GM12878 (cell line): ENCODE measurements around the gene PALLD. TPM values are rescaled to one million over a fixed set of nuclear protein-coding genes. Genes with fewer than 3 reads are reported as not detected.

Source experiments
- ATAC-seq: fragments of 200-7000 bp; cut with Tn5 transposase; 3 replicates; pipeline ENCODE4 v1.9.1; 2020; ENCODE audit warnings: mild to moderate bottlenecking, moderate library complexity
- BruUV-seq: library from RNA; stranded (reverse); fragments of 400-500 nt; replicated peaks from 2 replicates; lab custom pipeline; 2021; lab: Mats Ljungman, UMichigan
- CTCF ChIA-PET: fragments of 300-600 bp; sonication (Branson Sonifier 250); formaldehyde crosslinking; extraction: SDS; loops from one replicate; lab custom pipeline; 2021; ENCODE audit warnings: inconsistent platforms; lab: Yijun Ruan, JAX
- POLR2A ChIA-PET: fragments of 350-600 bp; formaldehyde crosslinking; extraction: SDS; loops from one replicate; lab custom pipeline; 2021; ENCODE audit warnings: inconsistent platforms; lab: Charles Lee
- RAD21 ChIA-PET: fragments of 300-600 bp; sonication (Branson Sonifier 250); formaldehyde crosslinking; loops from one replicate; lab custom pipeline; 2023; ENCODE audit warnings: antibody characterized with exemption; ENCODE audit not compliant: unreplicated experiment; lab: Charles Lee
- SMC1A ChIA-PET: fragments of 300-600 bp; sonication (Branson Sonifier 250); formaldehyde crosslinking; loops from one replicate; lab custom pipeline; 2023; ENCODE audit not compliant: unreplicated experiment, uncharacterized antibody; lab: Charles Lee
- DNase-seq: peaks from one replicate; pipeline ENCODE4 v3.0.0-alpha.2; 2011; ENCODE audit warnings: low read depth, low spot score
- FAIRE-seq: peaks from 3 replicates; lab custom pipeline; 2011; peaks lifted over from hg19 to GRCh38; lab: Jason Lieb, UNC
- H2AFZ ChIP-seq: 2 replicates; pipeline ENCODE4 v1.6.0; 2011; ENCODE audit warnings: low read depth, low read length, control low read depth; ENCODE audit not compliant: control insufficient read depth
- H3K27ac ChIP-seq: 2 replicates; pipeline ENCODE4 v1.5.1; 2011; ENCODE audit warnings: control low read depth; ENCODE audit not compliant: control insufficient read depth, insufficient read depth
- H3K27me3 ChIP-seq, 2 experiments: replicated peaks in 1 of 2; 2 replicates each; pipeline versions ENCODE4 v1.6.0 to v1.6.1; 2011; ENCODE audit warnings: low read length in 1 of 2; ENCODE audit not compliant: control insufficient read depth in 2 of 2, insufficient read depth in 2 of 2
- H3K36me3 ChIP-seq, 2 experiments: 2 replicates each; pipeline ENCODE4 v1.5.1; 2011; ENCODE audit warnings: low read length in 1 of 2; ENCODE audit not compliant: control insufficient read depth in 2 of 2, insufficient read depth in 2 of 2
- H3K4me1 ChIP-seq: 2 replicates; pipeline ENCODE4 v1.6.1; 2011; ENCODE audit warnings: mild to moderate bottlenecking, low read length, moderate library complexity, mixed read lengths; ENCODE audit not compliant: control insufficient read depth, insufficient read depth
- H3K4me2 ChIP-seq: 2 replicates; pipeline ENCODE4 v1.6.0; 2011; ENCODE audit warnings: control low read depth; ENCODE audit not compliant: control insufficient read depth, insufficient read depth
- H3K4me3 ChIP-seq: fragments of 200-600 bp; sonication (generic); 2 replicates; pipeline ENCODE4 v1.5.1; 2016
- H3K79me2 ChIP-seq: 2 replicates; pipeline ENCODE4 v1.6.0; 2011; ENCODE audit warnings: low read length; ENCODE audit not compliant: control insufficient read depth, insufficient read depth
- H3K9ac ChIP-seq: 2 replicates; pipeline ENCODE4 v1.8.0; 2011; ENCODE audit warnings: low read length, control low read depth, mixed read lengths; ENCODE audit not compliant: control insufficient read depth, insufficient read depth
- H3K9me3 ChIP-seq: replicated peaks from 3 replicates; pipeline ENCODE4 v1.5.1; 2011; ENCODE audit warnings: mild to moderate bottlenecking, low read length; ENCODE audit not compliant: control insufficient read depth, insufficient read depth
- H4K20me1 ChIP-seq: 2 replicates; pipeline ENCODE4 v1.6.0; 2011; ENCODE audit not compliant: control insufficient read depth, insufficient read depth
- BCL11A ChIP-seq: IDR thresholded peaks from 2 replicates; pipeline ENCODE4 v1.6.1; 2011; ENCODE audit warnings: low read depth, low read length
- CBFB ChIP-seq: IDR thresholded peaks from 2 replicates; pipeline ENCODE4 v1.6.1; 2016; ENCODE audit warnings: antibody characterized with exemption, low read depth
- CHD4 ChIP-seq: fragments of 200-600 bp; sonication (generic); IDR thresholded peaks from 2 replicates; pipeline ENCODE4 v1.6.1; 2016; ENCODE audit warnings: mild to moderate bottlenecking
- EZH2 ChIP-seq: IDR thresholded peaks from 2 replicates; pipeline ENCODE4 v1.6.1; 2012; ENCODE audit warnings: low read depth, mild to moderate bottlenecking, control low read depth, inconsistent platforms, low read length, borderline replicate concordance; ENCODE audit not compliant: control insufficient read depth
- HCFC1 ChIP-seq: fragments of 150-350 bp; IDR thresholded peaks from 2 replicates; pipeline ENCODE4 v1.6.1; 2014; ENCODE audit warnings: low read length
- HDAC6 ChIP-seq: fragments of 200-600 bp; sonication (generic); IDR thresholded peaks from one replicate; pipeline ENCODE4 v1.8.0; 2017; ENCODE audit warnings: antibody characterized with exemption; ENCODE audit not compliant: unreplicated experiment
- RAD51 ChIP-seq: fragments of 450-650 bp; IDR thresholded peaks from 2 replicates; pipeline ENCODE4 v1.6.1; 2016; ENCODE audit warnings: moderate library complexity, mild to moderate bottlenecking, inconsistent platforms
- SMAD5 ChIP-seq: IDR thresholded peaks from 2 replicates; pipeline ENCODE4 v1.6.1; 2016; ENCODE audit warnings: antibody characterized with exemption, low read depth
- ZBED1 ChIP-seq: IDR thresholded peaks from 2 replicates; pipeline ENCODE4 v1.6.1; 2016; ENCODE audit warnings: borderline replicate concordance
- WGBS: methylation state at CpG from one replicate; pipeline ENCODE4 v1.1.6; 2016; ENCODE audit warnings: low lambda C conversion rate; ENCODE audit not compliant: insufficient replicate concordance, insufficient coverage; ENCODE audit errors: missing lambda C conversion rate; 5-methylcytosine and 5-hydroxymethylcytosine counted together
- in situ Hi-C: fragments of 300-500 bp; cut with MboI; formaldehyde crosslinking; loops from 9 replicates; pipeline ENCODE4 v1.14.3; 2018; ENCODE audit warnings: mixed read lengths
- intact Hi-C: fragments of 100-400 bp; cut with micrococcal nuclease; formaldehyde crosslinking; loops from one replicate; pipeline ENCODE4 v1.14.2; 2022; ENCODE audit not compliant: unreplicated experiment
- polyA plus RNA-seq, 11 experiments: library from polyadenylated mRNA; depleted of rRNA in 4 of 11; unstranded in 6 of 11; stranded (reverse) in 5 of 11; fragments of >200 nt; fragmentation: Nextera tagmentation in 4 of 11; fragmentation: Illumina TruSeq in 1 of 11; extraction: Ambion mirVana in 4 of 11; extraction: Trizol in 1 of 11; gene quantifications; 1 replicate in 1 of 11; 2 replicates in 10 of 11; pipeline versions ENCODE4 v1.2.1 to v1.2.3, GENCODE V29; 2011 to 2016; ENCODE audit warnings: inconsistent platforms in 2 of 11, missing spikeins in 2 of 11, low read depth in 1 of 11
- total RNA-seq, 4 experiments: library from RNA; depleted of rRNA in 3 of 4; stranded (reverse); fragments of >200 nt in 3 of 4; fragmentation: Illumina TruSeq in 1 of 4; extraction: Trizol in 1 of 4; gene quantifications; 2 replicates each; pipeline versions ENCODE4 v1.2.1 to v1.2.3, GENCODE V29; 2013 to 2021
- TF ChIP-seq, protein P1 (sequence below): IDR thresholded peaks from 2 replicates; pipeline ENCODE4 v1.6.1; 2012; ENCODE audit warnings: improper control_type of control experiment, low read depth, low read length; ENCODE audit not compliant: insufficient replicate concordance
- TF ChIP-seq, protein P2 (sequence below): fragments of 450-650 bp; IDR thresholded peaks from 2 replicates; pipeline ENCODE4 v1.6.1; 2017; ENCODE audit warnings: mild to moderate bottlenecking
- TF ChIP-seq, protein P3 (sequence below): IDR thresholded peaks from 2 replicates; pipeline ENCODE4 v1.6.1; 2012; ENCODE audit warnings: low read depth, low read length, improper control_type of control experiment
- TF ChIP-seq, protein P4 (sequence below): fragments of 450-650 bp; IDR thresholded peaks from 2 replicates; pipeline ENCODE4 v1.6.1; 2017; ENCODE audit warnings: borderline replicate concordance

Gene PALLD
- total and polyA plus RNA-seq, 10 of the 15 experiments (the other 5 are each of a cell fraction or from before 2014, with no cell fraction given) = 1.0 to 7.7 (median 1.7) TPM

DNA sequence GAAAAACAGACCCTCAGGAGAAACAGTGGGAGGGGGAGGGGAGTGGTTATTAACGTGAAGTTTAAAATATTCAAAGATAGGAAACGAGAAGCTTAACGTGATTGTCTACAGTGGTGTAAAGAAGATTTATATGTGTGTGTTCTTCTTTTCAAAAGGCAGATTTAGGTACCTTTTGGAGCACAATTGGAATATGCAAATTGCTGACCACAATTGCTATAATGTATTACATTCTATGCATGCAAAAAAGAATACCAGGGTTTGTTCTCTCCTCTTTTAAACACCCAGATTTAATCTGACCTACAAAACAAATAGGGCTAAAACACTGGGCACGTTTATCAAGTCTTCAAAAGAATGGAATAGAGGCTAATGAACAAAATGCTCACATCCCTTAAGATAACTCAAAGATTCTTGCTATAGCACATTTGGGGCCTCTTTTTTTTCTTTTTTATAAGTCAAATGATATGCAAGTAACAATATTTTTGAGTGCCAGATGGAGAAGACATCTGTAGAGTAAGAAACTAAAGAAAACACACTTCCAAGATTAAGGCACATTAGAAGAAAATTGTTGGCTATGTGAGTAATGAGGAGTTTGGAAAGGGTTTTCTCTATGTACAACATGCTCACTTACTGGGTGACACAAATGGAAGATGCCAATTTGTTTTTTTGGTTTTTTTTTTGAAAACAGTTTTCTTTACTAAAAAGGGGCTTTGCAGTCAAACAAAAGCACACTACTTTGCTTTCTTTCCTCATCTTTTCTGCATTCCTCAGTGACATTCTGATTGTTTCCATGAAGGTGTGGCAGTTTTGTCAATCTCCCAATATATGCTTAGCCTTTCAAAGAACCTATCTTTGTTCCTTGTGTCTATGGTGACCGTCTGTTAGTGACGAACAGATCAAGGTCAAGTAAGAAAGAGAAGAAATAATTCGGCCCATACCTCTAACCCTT lies 240.3 kb downstream of the PALLD start:
- Histone ChIP-seq H3K9ac (no peak overlapping the region), H3K27ac (no peak overlapping the region), H3K27me3 (no peaks in the 10 kb centered on the region), H3K4me1 (no peaks in the 10 kb centered on the region), H3K79me2 (no peaks in the 10 kb centered on the region), H3K4me2 (no peak overlapping the region), H2AFZ (no peak overlapping the region), H3K9me3 (no peaks in the 10 kb centered on the region), H4K20me1 (no peaks in the 10 kb centered on the region), H3K4me3 (no peak overlapping the region), H3K36me3 (no peaks in the 10 kb centered on the region)
- ChIA-PET RAD21 (interaction anchor here (1.4 kb wide), 1 partner anchor 26 kb away, joined by 6 read pairs; no protein-coding TSS in a partner anchor), SMC1A (interaction anchor here (0.9 to 5.6 kb wide), 4 partner anchors 9 to 178 kb away, joined by 3 to 42 read pairs (median 4); no protein-coding TSS in a partner anchor), CTCF (interaction anchor here (1.5 to 6.5 kb wide), 3 partner anchors 10 to 79 kb away, joined by 3 to 32 read pairs (median 7); no protein-coding TSS in a partner anchor), POLR2A (interaction anchor here (0.6 kb wide), 1 partner anchor 184 kb away, joined by 3 read pairs; no protein-coding TSS in a partner anchor)
- intact Hi-C loops (no loop called here), in situ Hi-C loops (no loop called here)
- FAIRE-seq = no peak
- ATAC-seq = no peak
- WGBS = 7% methylated on average over 7 of the region's 7 CpGs
- DNase-seq = no peak
- BruUV-seq = no TSS peak
- TF ChIP-seq EZH2 (no peak), CHD4 (no peak), BCL11A (no peak), ZBED1 (no peak), HDAC6 (no peak), HCFC1 (no peak), CBFB (no peak), RAD51 (no peak), SMAD5 (no peak)
- TF ChIP-seq, protein P1, sequence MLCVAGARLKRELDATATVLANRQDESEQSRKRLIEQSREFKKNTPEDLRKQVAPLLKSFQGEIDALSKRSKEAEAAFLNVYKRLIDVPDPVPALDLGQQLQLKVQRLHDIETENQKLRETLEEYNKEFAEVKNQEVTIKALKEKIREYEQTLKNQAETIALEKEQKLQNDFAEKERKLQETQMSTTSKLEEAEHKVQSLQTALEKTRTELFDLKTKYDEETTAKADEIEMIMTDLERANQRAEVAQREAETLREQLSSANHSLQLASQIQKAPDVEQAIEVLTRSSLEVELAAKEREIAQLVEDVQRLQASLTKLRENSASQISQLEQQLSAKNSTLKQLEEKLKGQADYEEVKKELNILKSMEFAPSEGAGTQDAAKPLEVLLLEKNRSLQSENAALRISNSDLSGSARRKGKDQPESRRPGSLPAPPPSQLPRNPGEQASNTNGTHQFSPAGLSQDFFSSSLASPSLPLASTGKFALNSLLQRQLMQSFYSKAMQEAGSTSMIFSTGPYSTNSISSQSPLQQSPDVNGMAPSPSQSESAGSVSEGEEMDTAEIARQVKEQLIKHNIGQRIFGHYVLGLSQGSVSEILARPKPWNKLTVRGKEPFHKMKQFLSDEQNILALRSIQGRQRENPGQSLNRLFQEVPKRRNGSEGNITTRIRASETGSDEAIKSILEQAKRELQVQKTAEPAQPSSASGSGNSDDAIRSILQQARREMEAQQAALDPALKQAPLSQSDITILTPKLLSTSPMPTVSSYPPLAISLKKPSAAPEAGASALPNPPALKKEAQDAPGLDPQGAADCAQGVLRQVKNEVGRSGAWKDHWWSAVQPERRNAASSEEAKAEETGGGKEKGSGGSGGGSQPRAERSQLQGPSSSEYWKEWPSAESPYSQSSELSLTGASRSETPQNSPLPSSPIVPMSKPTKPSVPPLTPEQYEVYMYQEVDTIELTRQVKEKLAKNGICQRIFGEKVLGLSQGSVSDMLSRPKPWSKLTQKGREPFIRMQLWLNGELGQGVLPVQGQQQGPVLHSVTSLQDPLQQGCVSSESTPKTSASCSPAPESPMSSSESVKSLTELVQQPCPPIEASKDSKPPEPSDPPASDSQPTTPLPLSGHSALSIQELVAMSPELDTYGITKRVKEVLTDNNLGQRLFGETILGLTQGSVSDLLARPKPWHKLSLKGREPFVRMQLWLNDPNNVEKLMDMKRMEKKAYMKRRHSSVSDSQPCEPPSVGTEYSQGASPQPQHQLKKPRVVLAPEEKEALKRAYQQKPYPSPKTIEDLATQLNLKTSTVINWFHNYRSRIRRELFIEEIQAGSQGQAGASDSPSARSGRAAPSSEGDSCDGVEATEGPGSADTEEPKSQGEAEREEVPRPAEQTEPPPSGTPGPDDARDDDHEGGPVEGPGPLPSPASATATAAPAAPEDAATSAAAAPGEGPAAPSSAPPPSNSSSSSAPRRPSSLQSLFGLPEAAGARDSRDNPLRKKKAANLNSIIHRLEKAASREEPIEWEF = no peak
- TF ChIP-seq, protein P2, sequence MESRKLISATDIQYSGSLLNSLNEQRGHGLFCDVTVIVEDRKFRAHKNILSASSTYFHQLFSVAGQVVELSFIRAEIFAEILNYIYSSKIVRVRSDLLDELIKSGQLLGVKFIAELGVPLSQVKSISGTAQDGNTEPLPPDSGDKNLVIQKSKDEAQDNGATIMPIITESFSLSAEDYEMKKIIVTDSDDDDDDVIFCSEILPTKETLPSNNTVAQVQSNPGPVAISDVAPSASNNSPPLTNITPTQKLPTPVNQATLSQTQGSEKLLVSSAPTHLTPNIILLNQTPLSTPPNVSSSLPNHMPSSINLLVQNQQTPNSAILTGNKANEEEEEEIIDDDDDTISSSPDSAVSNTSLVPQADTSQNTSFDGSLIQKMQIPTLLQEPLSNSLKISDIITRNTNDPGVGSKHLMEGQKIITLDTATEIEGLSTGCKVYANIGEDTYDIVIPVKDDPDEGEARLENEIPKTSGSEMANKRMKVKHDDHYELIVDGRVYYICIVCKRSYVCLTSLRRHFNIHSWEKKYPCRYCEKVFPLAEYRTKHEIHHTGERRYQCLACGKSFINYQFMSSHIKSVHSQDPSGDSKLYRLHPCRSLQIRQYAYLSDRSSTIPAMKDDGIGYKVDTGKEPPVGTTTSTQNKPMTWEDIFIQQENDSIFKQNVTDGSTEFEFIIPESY = no peak
- TF ChIP-seq, protein P3, sequence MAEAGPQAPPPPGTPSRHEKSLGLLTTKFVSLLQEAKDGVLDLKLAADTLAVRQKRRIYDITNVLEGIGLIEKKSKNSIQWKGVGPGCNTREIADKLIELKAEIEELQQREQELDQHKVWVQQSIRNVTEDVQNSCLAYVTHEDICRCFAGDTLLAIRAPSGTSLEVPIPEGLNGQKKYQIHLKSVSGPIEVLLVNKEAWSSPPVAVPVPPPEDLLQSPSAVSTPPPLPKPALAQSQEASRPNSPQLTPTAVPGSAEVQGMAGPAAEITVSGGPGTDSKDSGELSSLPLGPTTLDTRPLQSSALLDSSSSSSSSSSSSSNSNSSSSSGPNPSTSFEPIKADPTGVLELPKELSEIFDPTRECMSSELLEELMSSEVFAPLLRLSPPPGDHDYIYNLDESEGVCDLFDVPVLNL = no peak
- TF ChIP-seq, protein P4, sequence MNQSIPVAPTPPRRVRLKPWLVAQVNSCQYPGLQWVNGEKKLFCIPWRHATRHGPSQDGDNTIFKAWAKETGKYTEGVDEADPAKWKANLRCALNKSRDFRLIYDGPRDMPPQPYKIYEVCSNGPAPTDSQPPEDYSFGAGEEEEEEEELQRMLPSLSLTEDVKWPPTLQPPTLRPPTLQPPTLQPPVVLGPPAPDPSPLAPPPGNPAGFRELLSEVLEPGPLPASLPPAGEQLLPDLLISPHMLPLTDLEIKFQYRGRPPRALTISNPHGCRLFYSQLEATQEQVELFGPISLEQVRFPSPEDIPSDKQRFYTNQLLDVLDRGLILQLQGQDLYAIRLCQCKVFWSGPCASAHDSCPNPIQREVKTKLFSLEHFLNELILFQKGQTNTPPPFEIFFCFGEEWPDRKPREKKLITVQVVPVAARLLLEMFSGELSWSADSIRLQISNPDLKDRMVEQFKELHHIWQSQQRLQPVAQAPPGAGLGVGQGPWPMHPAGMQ = no peak
